Coronary artery (tissue), 2 donors: ENCODE measurements around the gene CFAP44.

Experiments used
- DNase-seq: peaks from one replicate; pipeline ENCODE4 v3.0.0-alpha.2; 2017; ENCODE audit warnings: low spot score
- H3K27ac ChIP-seq, 2 donors: fragments of 200-600 bp; sonication (generic); one replicate each; pipeline ENCODE4 v1.5.1; 2016 to 2019
- H3K4me3 ChIP-seq: fragments of 200-600 bp; sonication (generic); 2 replicates; pipeline ENCODE4 v1.5.1; 2016; ENCODE audit warnings: mild to moderate bottlenecking, moderate library complexity
- TF ChIP-seq, protein P1 (sequence below): fragments of 200-600 bp; sonication (generic); IDR thresholded peaks from one replicate; pipeline ENCODE4 v1.5.1; 2019; ENCODE audit warnings: antibody characterized with exemption

Gene CFAP44

DNA sequence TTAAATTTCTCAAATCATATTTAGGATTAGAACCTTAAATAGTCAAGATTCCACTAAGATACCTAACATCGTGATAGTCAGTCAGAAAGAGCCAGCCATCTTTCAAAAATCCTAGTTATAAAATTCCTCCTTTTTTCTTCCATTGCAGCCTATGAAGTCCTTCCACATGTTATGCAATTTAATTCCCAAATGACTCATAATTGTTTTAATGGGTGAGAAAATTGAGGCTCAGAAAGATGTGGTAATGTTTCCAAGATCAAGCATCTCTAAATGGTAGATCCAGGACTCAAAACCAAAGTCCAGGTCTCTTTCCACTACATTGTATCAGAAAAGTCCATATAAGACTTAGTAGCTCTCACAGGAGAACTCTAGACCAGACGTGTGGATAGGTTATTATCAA is 9.5 kb downstream of the CFAP44 start:
- TF ChIP-seq, protein P1, sequence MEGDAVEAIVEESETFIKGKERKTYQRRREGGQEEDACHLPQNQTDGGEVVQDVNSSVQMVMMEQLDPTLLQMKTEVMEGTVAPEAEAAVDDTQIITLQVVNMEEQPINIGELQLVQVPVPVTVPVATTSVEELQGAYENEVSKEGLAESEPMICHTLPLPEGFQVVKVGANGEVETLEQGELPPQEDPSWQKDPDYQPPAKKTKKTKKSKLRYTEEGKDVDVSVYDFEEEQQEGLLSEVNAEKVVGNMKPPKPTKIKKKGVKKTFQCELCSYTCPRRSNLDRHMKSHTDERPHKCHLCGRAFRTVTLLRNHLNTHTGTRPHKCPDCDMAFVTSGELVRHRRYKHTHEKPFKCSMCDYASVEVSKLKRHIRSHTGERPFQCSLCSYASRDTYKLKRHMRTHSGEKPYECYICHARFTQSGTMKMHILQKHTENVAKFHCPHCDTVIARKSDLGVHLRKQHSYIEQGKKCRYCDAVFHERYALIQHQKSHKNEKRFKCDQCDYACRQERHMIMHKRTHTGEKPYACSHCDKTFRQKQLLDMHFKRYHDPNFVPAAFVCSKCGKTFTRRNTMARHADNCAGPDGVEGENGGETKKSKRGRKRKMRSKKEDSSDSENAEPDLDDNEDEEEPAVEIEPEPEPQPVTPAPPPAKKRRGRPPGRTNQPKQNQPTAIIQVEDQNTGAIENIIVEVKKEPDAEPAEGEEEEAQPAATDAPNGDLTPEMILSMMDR: no peak
- DNase-seq: no peak
- no peak overlapping the region for H3K27ac ChIP-seq
- H3K4me3 ChIP-seq: no peak overlapping the region

DNA sequence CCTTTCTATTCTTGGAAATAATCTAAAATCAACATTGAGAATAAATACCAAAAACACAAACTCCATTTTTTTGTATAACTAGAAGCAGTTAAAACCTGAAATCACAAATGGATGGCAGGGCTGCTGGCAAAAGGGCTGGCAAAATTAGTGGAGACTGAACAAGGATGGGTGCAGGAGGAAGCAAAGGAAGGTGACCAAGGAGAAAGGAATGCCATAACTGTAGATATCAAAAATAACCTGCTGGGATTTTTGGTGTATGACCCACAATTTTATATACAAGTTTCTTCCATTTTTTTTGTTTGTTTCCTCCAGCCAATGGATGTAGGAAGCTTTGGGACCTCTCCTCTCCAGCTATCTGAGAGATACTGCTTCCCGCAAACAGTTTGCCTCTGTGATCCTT is 12.7 kb downstream of the CFAP44 start:
- TF ChIP-seq, protein P1: no peak
- no peak overlapping the region for H3K4me3 ChIP-seq
- no peak for DNase-seq
- no peak overlapping the region for H3K27ac ChIP-seq

DNA sequence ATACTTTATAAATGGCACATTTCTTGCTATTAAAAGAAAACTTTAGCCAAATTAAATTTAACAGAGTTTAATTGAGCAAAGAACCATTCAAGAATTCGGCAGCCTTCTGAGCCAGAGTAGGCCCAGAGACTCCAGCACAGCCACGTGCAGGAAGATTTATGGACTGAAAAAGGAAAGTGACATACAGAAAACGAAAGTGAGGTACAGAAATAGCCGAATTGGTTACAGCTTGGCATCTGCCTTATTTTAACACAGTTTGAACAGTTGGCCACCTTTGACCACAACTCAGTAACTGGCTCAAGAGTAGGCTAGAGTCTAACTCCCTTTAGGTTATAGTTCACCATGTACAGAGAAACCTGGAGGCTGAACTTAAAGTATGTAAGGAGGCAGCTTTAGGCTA is 17.6 kb downstream of the CFAP44 start:
- no peak overlapping the region for H3K4me3 ChIP-seq
- TF ChIP-seq, protein P1: no peak

GRCh38 chr3:113421082-113421481 is 20.2 kb downstream of the CFAP44 start:
- Histone ChIP-seq H3K27ac (no peak overlapping the region), H3K4me3 (no peak overlapping the region)
- DNase-seq: no peak
- TF ChIP-seq, protein P1: no peak

More for the DNA sequence above, 17.6 kb downstream of the CFAP44 start:
- no peak overlapping the region for H3K27ac ChIP-seq
- DNase-seq: no peak

- no peak overlapping the region for H3K27ac ChIP-seq
- TF ChIP-seq, protein P1: no peak
- H3K4me3 ChIP-seq: no peak overlapping the region
- DNase-seq: no peak
Observed at GRCh38 chr3:113409676-113410075, 31.6 kb downstream of the CFAP44 start.

DNA sequence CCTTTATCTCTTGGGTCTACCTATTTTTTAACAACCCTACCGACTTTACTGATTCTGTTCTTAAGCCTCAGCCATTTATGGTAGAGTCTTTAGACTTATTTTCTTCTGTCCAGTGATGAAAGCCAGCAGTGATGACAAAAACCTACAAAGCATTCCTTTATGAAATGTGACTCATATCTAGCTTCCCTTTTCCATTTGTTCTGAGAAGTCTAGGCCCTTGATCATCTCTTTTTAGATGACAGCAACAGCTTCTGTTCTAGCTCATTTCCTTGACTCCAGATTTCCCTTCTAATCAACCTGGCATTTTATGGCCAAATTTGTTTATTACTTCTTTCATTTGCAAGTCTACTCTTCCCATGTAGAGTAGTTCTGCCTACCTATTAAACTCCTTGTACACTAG is 36.1 kb downstream of the CFAP44 start:
- no peak for DNase-seq
- TF ChIP-seq, protein P1: no peak
- Histone ChIP-seq H3K27ac (no peak overlapping the region), H3K4me3 (no peak overlapping the region)

- Histone ChIP-seq H3K27ac (no peak overlapping the region), H3K4me3 (no peak overlapping the region)
- TF ChIP-seq, protein P1: no peak
- no peak for DNase-seq
Observed at GRCh38 chr3:113404637-113405036, 36.7 kb downstream of the CFAP44 start.
